ENCODE data around the gene HJURP.

DNA sequence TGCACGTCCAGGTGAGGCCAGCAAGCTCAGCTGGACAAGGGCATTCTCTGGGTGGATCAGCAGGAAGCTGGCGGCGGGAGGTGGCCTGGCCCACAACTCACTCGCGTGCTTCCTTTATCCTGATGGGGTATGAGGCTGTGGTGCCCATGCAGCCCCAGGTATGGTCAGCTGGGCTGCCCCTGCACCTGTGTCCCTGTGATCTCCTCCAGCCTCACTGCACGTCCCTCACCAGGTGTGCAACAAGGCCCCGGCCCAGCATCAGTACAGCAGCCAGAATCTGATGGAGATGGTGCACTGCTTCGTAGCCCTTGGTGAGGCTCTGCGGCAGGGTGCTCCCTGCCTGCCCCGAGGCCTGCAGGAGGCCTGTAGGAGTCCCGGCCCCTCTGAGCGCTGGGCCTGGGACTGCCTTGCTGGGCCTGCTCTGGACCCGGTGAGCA is 58.6 kb downstream of the HJURP start:
- TF ChIP-seq GATA2 (CRISPR knock-in tag; IDR thresholded peaks at IDR 0.05) (no peak), FOXP1 (CRISPR knock-in tag; IDR thresholded peaks at IDR 0.05) (no peak), ZNF165 (CRISPR knock-in tag; IDR thresholded peaks at IDR 0.05; ENCODE audit: borderline replicate concordance) (no peak)
- TF ChIP-seq, protein P1, sequence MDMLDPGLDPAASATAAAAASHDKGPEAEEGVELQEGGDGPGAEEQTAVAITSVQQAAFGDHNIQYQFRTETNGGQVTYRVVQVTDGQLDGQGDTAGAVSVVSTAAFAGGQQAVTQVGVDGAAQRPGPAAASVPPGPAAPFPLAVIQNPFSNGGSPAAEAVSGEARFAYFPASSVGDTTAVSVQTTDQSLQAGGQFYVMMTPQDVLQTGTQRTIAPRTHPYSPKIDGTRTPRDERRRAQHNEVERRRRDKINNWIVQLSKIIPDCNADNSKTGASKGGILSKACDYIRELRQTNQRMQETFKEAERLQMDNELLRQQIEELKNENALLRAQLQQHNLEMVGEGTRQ (CRISPR knock-in tag; IDR thresholded peaks at IDR 0.05) = no peak

Measured in K562 (cell line).